Measurements from ENCODE around the gene AHNAK.

The AHNAK gene

DNA sequence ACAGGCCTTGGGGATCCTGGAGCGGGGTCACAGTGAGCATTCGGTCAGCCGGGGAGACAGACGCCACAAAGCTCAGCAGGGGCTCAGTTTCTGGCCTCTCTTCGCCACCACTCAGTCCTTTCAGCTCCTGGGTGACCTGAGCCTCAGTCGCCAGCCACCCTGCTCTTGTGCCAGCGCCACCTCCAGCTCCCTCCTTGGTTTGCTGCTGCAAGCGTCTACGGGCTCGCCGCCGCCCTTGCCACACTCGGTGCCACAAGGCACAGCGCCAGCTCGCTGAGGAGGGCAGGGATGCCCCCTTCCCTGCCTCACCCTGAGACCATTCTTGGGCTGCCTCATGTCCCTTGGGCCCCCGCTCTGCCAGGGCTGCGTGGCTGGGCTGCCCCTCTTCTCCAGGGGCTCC is 28.6 kb upstream of the AHNAK start:
- TF ChIP-seq, protein P1, sequence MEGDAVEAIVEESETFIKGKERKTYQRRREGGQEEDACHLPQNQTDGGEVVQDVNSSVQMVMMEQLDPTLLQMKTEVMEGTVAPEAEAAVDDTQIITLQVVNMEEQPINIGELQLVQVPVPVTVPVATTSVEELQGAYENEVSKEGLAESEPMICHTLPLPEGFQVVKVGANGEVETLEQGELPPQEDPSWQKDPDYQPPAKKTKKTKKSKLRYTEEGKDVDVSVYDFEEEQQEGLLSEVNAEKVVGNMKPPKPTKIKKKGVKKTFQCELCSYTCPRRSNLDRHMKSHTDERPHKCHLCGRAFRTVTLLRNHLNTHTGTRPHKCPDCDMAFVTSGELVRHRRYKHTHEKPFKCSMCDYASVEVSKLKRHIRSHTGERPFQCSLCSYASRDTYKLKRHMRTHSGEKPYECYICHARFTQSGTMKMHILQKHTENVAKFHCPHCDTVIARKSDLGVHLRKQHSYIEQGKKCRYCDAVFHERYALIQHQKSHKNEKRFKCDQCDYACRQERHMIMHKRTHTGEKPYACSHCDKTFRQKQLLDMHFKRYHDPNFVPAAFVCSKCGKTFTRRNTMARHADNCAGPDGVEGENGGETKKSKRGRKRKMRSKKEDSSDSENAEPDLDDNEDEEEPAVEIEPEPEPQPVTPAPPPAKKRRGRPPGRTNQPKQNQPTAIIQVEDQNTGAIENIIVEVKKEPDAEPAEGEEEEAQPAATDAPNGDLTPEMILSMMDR (conservative IDR thresholded peaks at IDR 0.05), result no peak
- H3K27ac ChIP-seq, result no peak overlapping the region

DNA sequence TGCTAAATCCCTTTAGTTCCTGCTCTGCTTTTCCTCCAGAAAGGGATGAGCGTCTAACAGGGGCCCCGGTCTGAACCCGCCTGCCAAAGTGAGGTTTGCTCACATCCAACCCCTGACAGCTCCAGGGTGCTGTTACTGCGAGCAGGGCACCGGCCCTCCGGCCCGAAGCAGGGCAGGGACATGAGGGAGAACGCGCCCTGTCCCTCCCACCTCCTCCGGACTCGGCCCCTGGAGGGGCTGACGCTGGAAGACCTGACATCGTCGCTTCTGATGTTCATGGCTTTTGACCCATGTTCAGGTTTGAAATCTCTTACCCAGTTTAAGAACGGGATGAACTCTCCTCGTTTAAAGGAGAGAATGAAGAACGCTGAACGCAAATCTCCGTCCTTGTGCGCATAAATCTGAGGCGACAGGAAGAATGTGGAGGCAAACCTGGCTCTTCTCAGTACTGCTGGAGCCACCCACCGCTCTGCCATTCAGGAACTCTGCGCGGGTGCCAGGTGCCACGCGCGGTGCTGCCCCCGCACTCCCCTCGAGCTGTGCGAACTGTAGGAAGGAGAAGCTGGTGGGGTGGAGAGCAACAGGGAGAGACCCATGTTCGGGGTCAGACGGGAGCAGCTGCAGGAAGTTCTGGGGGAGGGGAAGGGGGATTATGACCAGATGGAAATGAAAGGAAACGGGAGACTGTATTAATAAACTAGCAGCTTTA is 27.9 kb upstream of the AHNAK start:
- H3K27ac ChIP-seq, result peak overlapping the region; percentile 86
- TF ChIP-seq, protein P1 (conservative IDR thresholded peaks at IDR 0.05), result no peak

GRCh38 chr11:62573592-62574362 is 27.2 kb upstream of the AHNAK start, which contains the start of gene EEF1G:
Gene EEF1G, minus strand, starts transcription at chr11:62573891. Its CDS starts 49 bp downstream, at chr11:62573842.
- TF ChIP-seq, protein P1 (conservative IDR thresholded peaks at IDR 0.05), result no peak
- peak within 1 kb of the TSS; percentile 86 for H3K27ac ChIP-seq

DNA sequence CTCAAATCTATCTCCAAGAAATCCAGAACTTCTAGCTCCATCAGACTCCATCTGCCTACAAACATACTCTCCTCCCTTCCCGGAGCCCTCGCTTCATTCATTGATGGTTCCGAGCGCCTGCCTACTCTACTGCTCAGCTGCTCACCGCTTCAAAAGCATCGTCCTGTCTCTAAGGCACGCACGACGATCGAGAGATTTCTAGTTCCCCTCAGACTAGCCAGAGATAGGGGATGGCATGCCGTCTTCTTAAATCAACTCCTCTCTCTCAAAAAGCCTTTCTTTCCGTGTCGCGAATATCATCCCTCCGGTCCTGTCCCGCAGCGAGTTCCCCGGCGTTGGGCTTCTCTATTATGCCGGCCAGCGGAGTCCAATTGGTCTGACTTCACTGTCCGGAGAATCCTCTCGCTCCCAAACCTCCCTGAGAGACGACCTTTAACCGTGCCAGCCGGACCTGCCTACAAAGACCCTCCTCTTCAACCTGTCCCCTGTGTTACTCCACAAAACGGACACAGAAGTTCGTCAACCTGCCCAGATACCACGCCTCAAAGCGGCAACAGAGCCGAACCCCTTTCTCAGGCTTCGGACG is 26.5 kb upstream of the AHNAK start:
- H3K27ac ChIP-seq, result peak overlapping the region; percentile 86
- TF ChIP-seq, protein P1 (conservative IDR thresholded peaks at IDR 0.05), result no peak

DNA sequence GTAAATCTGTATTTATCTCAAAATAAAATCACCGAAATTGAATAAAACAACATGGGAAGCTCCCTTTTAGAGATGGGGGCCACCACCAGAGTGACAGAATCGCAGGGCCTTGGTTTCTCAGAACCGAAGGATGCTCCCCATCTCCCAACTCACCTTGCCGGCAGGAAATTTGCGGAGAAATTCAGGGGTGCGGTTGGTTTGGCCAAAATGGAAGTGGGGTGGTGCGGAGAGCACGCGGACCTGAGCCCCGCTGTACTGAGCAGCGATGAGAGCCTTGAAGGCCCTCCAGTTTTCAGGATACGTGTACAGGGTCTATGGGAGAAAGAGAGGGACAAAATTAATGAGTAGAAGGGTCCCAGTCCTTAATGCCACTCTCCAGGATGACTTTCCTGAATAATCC is 25.8 kb upstream of the AHNAK start:
- TF ChIP-seq, protein P1 (conservative IDR thresholded peaks at IDR 0.05), result no peak
- H3K27ac ChIP-seq, result peak overlapping the region; percentile 86

DNA sequence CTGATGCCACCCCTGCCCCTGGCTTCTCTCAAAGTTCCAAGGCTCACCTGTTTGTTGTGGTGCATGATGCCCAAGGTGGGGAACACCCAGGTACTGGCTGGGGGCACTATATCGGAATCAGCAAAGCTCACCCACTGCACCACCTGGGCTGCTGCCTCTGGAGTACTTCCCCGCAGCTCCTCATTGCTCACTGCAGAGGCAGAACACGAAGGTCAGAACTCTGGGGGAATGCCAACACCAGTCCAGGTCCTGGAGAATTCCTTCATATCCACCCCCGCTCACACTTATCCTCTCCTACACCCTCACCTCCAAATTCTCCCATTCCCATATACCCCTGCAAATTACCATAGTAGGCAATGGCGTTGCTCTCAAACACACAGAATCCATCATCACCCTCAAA is 24.9 kb upstream of the AHNAK start:
- peak overlapping the region; percentile 86; the same call in 1 of the 2 replicates for H3K27ac ChIP-seq

DNA sequence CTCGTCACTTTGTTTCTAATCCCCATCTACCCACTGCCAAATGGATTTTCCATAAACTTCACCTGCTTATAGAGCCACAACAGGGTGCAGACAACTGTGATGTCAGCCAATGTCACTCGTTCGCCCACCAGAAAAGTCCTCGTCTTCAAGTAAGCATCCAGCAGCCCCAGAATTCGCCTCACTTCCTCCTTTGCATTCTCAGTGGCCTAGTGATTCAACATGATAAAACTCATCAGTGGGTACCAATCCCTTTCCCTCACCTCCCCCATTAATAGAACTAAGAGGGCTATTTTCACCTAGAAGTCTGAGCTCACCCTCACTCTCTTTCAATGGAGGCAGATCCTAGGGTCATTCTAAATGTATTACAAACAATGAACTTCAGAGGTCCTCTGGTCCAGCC is 24.3 kb upstream of the AHNAK start:
- H3K27ac ChIP-seq, result peak overlapping the region; percentile 21; the same call in 1 of the 2 replicates

DNA sequence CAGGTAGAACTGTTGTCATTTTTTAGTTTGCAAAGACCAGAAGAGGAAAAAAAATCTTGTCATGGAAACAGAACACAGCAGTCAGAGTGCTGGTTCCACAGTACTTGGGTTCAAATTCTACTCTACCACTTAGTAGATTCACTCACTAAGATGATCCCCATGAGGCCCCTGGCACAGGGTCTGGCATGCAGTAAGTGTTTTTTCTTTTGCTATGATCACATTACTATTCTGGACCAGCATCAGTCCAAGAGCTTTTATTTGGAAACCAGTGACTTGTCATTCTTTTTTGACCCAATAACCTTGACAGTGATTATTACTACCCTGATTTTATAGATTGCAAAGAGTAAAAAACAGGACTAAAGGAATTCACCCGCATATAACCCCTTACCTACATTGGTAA is 23.0 kb upstream of the AHNAK start:
- TF ChIP-seq, protein P1 (conservative IDR thresholded peaks at IDR 0.05), result no peak
- H3K27ac ChIP-seq, result peak overlapping the region; percentile 21; the same call in 1 of the 2 replicates
